Parathyroid adenoma (tissue), 2 donors: Measurements from ENCODE around the gene PRKCSH.
"Not testable (repeated sequence)": the region's sequence is repeated elsewhere in the genome, so short reads cannot be mapped to it uniquely, and the experiment has no call there.

Source experiments
- H2AFZ ChIP-seq: fragments of 300-600 bp; sonication (generic); one replicate; pipeline ENCODE4 v1.7.0; 2017; ENCODE audit warnings: antibody characterized with exemption, mild to moderate bottlenecking
- H3K27ac ChIP-seq: fragments of 300-600 bp; sonication (generic); one replicate; pipeline ENCODE4 v1.7.0; 2017
- H3K27me3 ChIP-seq: fragments of 300-600 bp; sonication (generic); one replicate; pipeline ENCODE4 v1.7.0; 2017; ENCODE audit warnings: low read length; ENCODE audit not compliant: control insufficient read depth, insufficient read depth
- H3K36me3 ChIP-seq: fragments of 300-600 bp; sonication (generic); one replicate; pipeline ENCODE4 v1.7.0; 2017; ENCODE audit warnings: low read length; ENCODE audit not compliant: control insufficient read depth, insufficient read depth
- H3K4me1 ChIP-seq: fragments of 300-600 bp; sonication (generic); one replicate; pipeline ENCODE4 v1.7.0; 2017; ENCODE audit warnings: control low read depth
- H3K4me2 ChIP-seq: fragments of 300-600 bp; sonication (generic); one replicate; pipeline ENCODE4 v1.7.0; 2017; ENCODE audit warnings: low read length
- H3K4me3 ChIP-seq: fragments of 300-600 bp; sonication (generic); one replicate; pipeline ENCODE4 v1.7.0; 2017; ENCODE audit warnings: low read depth, low read length
- H3K79me2 ChIP-seq: fragments of 300-600 bp; sonication (generic); one replicate; pipeline ENCODE4 v1.7.0; 2017; ENCODE audit warnings: control low read depth
- H3K9ac ChIP-seq: fragments of 300-600 bp; sonication (generic); one replicate; pipeline ENCODE4 v1.7.0; 2017; ENCODE audit warnings: mild to moderate bottlenecking
- H3K9me3 ChIP-seq: fragments of 300-600 bp; sonication (generic); one replicate; pipeline ENCODE4 v1.7.0; 2017; ENCODE audit warnings: low read length; ENCODE audit not compliant: control insufficient read depth
- TF ChIP-seq, protein P1 (sequence below): fragments of 300-600 bp; sonication (generic); IDR thresholded peaks from one replicate; pipeline ENCODE4 v1.7.0; 2017; ENCODE audit warnings: antibody characterized with exemption, mild to moderate bottlenecking
- donor health status: primary hyperparathyroidism.

PRKCSH gene

GRCh38 chr19:11423791-11424181 is 11.6 kb upstream of the PRKCSH start:
- Histone ChIP-seq H3K27ac (peak overlapping the region; percentile 80), H3K27me3 (no peaks in the 10 kb centered on the region), H3K4me1 (peaks cover 19% of the 10 kb centered on the region), H3K9ac (no peak overlapping the region), H3K4me3 (peak overlapping the region; percentile 78), H3K4me2 (peak overlapping the region; percentile 98), H3K9me3 (no peaks in the 10 kb centered on the region), H3K79me2 (peaks cover 2% of the 10 kb centered on the region), H2AFZ (peak overlapping the region; percentile 63), H3K36me3 (no peaks in the 10 kb centered on the region)
- TF ChIP-seq, protein P1, sequence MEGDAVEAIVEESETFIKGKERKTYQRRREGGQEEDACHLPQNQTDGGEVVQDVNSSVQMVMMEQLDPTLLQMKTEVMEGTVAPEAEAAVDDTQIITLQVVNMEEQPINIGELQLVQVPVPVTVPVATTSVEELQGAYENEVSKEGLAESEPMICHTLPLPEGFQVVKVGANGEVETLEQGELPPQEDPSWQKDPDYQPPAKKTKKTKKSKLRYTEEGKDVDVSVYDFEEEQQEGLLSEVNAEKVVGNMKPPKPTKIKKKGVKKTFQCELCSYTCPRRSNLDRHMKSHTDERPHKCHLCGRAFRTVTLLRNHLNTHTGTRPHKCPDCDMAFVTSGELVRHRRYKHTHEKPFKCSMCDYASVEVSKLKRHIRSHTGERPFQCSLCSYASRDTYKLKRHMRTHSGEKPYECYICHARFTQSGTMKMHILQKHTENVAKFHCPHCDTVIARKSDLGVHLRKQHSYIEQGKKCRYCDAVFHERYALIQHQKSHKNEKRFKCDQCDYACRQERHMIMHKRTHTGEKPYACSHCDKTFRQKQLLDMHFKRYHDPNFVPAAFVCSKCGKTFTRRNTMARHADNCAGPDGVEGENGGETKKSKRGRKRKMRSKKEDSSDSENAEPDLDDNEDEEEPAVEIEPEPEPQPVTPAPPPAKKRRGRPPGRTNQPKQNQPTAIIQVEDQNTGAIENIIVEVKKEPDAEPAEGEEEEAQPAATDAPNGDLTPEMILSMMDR: no peak

- Histone ChIP-seq H3K27me3 (no peaks in the 10 kb centered on the region), H3K9ac (no peak overlapping the region), H3K36me3 (no peaks in the 10 kb centered on the region), H3K27ac (no peak overlapping the region), H3K79me2 (no peaks in the 10 kb centered on the region), H3K4me2 (no peak overlapping the region), H2AFZ (no peak overlapping the region), H3K4me3 (no peak overlapping the region), H3K9me3 (no peaks in the 10 kb centered on the region), H3K4me1 (peaks cover 13% of the 10 kb centered on the region)
- TF ChIP-seq, protein P1: no peak
These were observed 9.5 kb upstream of the PRKCSH start for GRCh38 chr19:11425719-11426457.

DNA sequence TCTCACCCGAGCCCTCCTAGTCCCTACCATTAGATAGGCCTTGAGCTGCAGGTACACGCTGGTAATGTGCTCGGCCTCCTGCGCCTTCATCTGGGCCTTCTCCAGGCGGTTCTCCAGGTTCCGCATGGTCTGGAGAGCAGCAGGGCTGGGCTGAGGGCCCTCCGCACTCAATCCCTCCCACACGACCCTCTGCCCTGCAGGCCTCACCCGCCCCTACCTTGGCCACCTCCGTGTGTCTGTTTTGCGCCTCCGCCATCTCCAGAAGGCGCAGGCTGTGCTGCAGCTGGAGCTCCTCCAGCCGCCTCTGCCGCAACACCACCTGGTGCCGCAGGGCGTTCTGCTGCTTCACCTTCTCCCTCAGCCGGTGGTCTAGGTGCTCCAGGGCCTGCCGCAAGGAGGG is 8.8 kb upstream of the PRKCSH start:
- Histone ChIP-seq H3K27ac (no peak overlapping the region), H3K4me3 (no peak overlapping the region), H3K4me1 (peaks cover 7% of the 10 kb centered on the region), H3K79me2 (no peaks in the 10 kb centered on the region), H3K9me3 (no peaks in the 10 kb centered on the region), H3K27me3 (no peaks in the 10 kb centered on the region), H3K9ac (no peak overlapping the region), H2AFZ (no peak overlapping the region), H3K36me3 (no peaks in the 10 kb centered on the region), H3K4me2 (no peak overlapping the region)
- TF ChIP-seq, protein P1: no peak

DNA sequence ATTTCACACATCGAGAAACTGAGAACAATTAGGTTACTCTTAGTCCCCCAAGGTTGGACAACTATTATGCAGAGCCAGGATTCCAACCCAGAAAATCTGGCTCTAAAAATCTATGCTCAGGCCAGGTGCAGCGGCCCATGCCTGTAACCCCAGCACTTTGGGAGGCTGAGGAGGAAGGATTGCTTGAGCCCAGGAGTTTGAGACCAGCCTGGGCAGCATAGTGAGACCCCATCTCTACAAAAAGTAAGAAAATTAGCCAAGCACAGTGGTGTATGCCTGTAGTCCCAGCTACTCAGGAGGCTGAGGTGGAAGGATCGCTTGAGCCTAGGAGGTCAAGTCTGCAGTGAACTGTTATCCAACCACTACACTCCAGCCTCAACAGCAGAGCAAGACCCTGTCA is 1.9 kb upstream of the PRKCSH start:
- H3K4me1 ChIP-seq: peaks cover 11% of the 10 kb centered on the region
- H3K9ac ChIP-seq, H3K27ac ChIP-seq, H3K36me3 ChIP-seq, H3K9me3 ChIP-seq, H2AFZ ChIP-seq, H3K4me2 ChIP-seq, H3K4me3 ChIP-seq, H3K27me3 ChIP-seq: not testable (repeated sequence)
- peaks cover 23% of the 10 kb centered on the region for H3K79me2 ChIP-seq

DNA sequence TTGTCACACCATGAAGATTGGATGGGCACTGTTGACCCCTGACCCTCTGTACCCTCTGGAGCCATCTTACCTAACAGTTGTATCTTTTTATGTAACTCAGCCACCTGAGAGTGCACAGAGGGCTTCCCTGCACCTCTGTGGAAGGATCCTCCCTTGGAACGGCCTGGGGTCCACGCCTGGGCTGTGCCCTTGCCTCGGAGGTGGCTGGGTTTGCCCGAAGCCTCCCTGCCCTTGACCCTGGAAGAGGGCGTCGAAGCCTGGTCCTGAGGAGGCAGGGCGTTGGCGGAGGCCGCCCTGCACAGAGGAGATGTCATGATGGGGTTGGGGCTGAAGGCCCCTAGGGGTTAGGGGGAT is 755 bp upstream of the PRKCSH start:
- H3K36me3 ChIP-seq: no peaks in the 10 kb centered on the region
- no peaks in the 10 kb centered on the region for H3K9me3 ChIP-seq
- H3K79me2 ChIP-seq: peaks cover 23% of the 10 kb centered on the region
- H2AFZ ChIP-seq: peak overlapping the region; percentile 100
- TF ChIP-seq, protein P1: no peak
- H3K27me3 ChIP-seq: no peaks in the 10 kb centered on the region
- H3K27ac ChIP-seq: peak overlapping the region; percentile 96
- peak overlapping the region; percentile 51 for H3K4me3 ChIP-seq
- peak overlapping the region; percentile 57 for H3K4me2 ChIP-seq
- peaks cover 11% of the 10 kb centered on the region for H3K4me1 ChIP-seq
- H3K9ac ChIP-seq: no peak overlapping the region
